GM21723 (cell line): ENCODE results near the gene USP48.

Experiments used
- ATAC-seq: cut with Tn5 transposase; IDR thresholded peaks from one replicate; pipeline ENCODE4 v1.9.1; 2021; ENCODE audit warnings: mild to moderate bottlenecking, moderate library complexity; ENCODE audit not compliant: unreplicated experiment

Gene USP48

GRCh38 chr1:21670059-21670881, 112.7 kb downstream of the USP48 start:
- no peak for ATAC-seq

DNA sequence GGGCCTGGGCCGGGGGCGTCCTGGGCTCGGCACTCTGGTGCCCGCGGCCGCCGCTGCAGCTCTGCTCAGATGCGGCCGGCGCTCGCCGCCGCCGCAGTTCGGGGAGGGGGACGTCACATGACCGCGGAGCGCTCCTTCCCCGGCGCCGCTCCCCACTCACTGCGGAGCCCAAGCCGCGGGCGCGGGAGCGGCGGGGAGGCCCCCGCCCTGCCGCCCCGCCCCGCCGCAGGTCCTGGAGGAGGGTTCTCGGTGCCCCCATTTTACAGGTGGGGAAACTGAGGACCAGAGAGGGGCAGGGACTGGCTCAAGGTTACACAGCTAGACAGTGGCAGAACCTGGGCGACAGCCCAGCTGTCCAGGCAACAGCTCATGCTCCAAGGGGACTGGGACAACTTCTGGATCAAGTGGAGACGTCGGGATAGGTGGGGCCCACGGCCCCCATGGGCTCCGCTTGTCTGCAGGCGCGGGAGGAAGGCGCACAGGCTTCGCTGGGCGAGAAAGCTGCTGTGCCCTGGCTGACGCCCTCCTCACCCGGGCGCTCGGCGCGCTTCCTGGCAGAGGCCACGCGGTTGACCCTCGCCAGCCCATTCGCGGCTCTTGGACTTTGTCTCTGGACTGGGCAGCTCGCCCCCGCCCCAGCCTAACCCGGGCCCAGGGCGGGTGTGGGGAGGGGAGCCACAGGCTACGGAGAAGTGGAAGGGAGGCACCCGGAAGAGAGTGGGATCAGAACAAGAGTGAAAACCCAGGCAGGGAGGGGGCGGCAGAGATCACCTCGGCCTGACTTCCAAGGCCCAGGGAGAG, 113.5 kb downstream of the USP48 start, which contains the start of gene RAP1GAP:
RAP1GAP (minus strand) TSS at position 100 of the 801 bp plus-strand sequence. CDS start 49,325 bp downstream, outside the sequence.
- no peak for ATAC-seq

GRCh38 chr1:21668951-21669257, 114.0 kb downstream of the USP48 start:
- ATAC-seq = no peak

DNA sequence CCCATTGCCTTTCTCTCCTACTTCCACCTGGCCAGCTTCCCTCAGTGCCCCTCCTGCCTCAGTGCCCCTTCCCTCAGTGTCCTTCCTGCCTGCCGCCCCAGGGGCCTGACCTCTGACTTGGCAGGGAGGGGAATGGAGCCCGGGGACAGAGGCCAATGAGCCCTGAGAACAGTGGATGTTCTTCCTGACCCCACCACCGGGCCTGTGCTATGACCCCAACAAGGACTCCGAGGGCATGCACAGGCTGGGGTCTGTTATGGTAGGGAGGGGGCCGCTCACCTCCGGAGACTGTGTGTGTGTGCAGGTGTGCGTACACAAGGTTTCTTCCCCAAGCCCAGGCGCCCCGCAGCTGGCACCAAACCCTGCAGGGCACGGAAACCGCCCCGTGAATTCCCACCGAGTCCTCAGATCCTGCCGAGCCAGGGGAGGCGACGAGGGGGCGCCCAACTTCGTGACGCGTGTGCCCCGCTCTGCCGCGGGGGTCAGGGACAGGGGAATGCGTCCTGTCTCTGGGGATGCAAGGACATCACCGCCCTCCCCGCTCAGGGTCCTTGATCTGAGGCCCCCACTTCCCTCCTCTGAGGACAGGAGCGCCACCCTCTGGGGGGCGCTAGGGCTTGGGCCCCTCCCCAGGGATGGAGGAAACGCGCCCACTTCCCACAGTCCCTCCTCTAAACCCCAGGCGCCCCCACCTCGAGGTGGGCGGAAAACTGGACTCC, 114.6 kb downstream of the USP48 start:
- no peak for ATAC-seq

DNA sequence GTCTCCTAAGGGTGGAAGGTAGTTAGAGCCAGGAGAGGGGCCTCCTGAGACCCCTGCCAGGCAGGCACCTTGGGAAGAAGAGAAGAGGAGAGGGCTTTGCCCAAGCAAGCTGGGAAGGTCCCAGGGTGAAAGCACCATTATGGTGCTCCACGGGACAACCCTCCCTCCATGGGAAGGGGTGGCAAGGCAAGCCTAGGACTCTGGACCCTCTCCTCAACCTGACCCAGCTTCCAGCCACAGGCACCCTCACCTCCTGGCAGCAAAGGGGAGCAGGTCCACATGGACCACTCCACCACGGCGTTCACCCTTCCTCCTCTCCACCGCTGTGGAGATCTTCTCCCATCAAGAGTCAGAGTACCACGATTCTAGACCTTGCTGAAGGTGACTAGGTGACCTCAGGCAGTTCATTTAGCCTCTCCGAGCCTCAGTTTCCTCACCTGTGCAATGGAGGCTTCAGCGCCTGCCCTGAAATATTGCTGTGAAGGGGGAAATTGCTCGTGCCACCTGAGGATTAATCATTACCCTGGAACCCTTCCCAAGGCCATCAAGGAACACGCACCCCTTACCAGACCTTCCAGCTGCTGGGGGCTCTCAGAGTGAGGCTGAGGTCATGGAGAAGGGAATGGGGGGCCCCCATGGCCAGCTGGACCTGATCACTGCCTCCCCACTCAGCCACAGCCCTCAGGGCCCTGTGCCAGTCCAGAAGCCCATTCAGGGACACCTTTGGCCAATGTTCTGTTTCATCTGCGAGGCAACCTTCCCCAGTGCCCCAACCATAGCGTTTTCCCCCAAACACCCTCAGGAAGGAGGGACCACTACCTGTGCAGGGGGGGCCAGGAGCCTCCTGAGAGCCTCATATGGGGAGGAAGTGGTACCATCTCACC, 115.4 kb downstream of the USP48 start:
- ATAC-seq = no peak

DNA sequence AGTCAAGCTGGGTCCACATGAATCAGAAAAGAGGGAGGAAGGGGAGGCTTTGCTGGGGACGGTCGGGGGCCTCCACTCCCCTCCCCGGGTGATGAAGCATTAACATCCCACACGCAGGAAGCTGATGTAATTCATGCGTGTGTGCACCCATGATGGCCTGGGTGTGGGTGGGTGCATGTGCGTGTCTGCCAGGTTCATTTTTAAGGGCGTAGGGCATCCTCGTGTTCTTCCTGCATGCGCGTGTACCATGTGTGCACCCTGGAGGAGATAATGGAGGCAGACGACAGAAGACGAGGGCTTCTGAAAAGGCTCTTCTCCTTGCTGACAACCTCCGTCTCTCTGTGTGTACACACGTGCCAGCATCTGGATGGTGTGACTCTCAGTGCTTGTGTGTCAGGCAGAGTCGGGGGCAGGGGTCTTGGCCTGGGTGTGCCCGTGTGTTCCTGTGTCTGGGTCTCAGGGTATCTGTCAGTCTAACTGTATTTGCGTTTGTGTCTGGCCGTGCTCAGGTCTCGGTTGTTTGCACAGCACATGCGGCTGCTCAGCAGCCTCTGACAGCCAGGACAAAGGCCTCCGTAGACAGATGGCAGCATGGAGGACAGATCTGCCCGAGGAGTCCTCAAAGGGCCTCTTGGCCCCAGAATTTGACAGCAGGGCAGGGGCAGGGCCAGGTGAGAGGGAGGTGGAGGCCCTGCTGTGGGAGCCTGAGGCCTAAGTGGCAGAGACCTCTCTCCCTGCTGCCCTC, 116.2 kb downstream of the USP48 start:
- ATAC-seq = no peak

DNA sequence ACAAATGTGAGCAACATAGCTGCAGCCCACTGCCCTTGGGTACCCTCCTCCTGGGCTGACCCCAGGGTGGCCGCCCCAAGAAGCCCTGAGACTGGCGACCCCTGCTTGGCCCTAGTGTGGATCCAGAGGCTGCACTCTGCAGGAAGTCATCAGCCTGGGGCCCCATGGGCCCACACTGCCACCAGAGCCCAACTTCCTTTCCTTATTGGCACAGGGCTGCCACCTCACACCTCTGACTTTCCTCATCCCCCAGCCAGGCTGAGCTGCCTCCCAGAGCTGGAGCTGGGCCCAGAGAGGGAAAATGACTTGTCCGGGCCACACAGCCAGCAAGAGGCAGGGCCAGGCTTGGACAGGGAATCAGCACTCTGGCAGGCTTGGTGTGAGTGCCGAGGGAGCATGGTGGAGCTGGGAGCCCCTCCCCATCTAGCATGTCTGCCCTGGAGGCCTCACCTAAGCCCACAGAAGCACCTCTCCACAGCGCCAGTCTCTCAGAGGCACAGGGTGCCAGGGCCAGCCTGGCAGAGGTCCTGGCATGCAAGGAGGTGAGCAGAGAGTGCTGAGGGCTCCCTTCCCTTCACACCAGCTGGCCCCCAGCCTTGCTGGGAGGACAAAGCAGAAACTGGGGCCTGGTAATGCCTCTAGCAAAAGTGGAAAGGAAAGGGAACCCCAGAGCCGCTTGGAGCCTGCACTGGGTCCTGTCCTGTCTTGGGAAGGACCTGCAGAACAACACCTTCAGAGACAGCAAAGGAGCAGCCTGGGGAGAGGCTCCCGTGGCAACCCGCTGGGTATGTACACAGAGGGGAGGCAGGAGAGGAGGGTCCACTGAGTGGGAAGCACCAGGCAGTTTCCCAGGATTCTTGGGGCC, 117.0 kb downstream of the USP48 start:
- ATAC-seq = no peak

- ATAC-seq = no peak
Observed at GRCh38 chr1:21664806-21665588, 118.0 kb downstream of the USP48 start.

GRCh38 chr1:21663951-21664805, 118.8 kb downstream of the USP48 start:
- no peak for ATAC-seq

DNA sequence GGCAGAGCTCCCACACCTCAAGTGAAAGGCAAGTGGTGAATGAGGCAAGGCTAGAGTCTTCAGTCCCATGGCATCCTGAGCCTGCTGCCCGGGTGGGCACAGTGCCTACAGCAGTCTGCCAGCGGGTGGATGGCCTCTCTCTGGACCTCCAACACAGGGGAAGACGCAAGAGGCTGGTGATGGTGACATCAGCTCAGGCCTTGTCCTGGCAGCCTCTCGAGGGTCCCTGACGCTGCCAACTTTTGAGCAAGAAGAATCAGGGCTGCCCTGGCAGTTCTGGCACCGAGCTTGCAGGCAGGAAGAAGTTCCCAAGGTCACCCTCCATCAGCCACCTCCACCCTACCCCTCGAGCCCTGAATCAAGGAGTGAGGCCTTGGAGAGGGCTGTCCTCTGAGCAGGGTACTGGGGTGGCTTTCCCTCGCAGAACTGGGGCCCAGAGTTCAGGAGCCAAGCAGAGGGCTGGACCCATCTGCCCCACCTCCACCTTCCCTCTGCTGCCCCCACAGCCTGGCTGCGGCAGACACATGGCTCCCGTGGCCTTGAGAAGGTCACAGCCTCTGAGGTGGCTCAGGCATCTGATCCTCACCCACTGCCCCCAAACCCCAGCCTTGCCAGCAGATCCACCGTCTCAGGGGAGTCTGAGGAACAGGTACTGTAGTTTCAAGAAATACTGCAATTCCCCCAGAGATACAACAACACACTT, 119.5 kb downstream of the USP48 start:
- ATAC-seq = no peak

DNA sequence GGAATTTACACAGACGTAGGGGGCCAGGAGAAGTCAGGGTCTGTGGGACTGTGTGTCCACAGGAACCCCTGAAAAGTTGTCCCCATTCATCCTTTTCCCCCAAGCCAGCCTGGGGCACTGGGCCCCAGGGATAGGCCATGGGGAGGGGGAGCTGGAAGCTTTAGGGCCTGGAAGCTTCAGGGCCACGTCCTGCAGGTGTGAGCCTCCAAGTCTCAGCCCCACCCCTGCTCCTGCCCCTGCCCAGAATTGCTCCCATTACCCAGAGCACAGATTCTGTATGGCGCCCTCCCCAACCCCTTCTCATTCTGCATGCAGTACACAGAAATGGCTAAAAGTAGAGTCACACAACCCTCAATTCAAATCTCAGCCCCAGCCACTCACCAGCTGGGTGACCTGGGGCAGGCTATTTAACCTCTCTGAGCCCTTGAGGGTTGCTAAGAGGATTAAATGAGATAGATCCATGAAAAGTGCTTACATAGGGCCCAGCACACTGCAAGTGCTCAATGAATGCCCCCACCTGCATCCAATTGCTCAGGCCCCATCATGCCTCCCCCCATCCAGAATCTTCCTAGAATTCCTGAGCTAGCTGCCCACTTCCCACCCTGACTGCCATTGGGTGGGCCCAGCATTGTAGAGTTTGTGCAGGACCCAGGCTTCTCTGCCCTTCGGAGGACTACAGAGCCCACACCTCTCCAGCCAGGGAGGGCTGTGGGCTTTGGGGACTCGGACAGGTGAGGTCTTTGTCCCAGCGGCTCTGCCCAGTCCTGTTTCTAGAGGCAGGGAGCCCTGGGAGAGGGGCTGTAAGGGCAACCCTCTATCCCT, 120.3 kb downstream of the USP48 start:
- no peak for ATAC-seq

- ATAC-seq = no peak
Observed at GRCh38 chr1:21661886-21662285, 121.1 kb downstream of the USP48 start.

DNA sequence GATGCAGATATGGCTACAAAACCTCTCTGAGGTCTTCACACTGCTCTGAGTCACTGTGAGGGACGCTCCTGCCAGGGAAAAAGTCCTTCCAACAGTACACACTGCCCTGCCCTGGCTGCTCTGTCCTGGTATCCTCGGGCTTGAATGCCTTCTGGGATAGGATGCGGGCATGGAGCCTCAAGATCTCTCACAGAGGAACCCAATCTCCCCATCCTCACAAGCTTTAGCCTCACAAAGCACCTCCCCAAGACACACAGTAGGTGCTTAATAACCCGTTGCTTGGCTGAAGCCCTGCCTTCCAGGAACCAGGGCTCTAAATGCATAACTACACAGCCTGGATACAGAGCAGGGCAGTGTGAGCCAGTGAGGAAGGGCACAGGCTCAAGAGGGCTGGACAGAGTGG, 123.0 kb downstream of the USP48 start:
- no peak for ATAC-seq

DNA sequence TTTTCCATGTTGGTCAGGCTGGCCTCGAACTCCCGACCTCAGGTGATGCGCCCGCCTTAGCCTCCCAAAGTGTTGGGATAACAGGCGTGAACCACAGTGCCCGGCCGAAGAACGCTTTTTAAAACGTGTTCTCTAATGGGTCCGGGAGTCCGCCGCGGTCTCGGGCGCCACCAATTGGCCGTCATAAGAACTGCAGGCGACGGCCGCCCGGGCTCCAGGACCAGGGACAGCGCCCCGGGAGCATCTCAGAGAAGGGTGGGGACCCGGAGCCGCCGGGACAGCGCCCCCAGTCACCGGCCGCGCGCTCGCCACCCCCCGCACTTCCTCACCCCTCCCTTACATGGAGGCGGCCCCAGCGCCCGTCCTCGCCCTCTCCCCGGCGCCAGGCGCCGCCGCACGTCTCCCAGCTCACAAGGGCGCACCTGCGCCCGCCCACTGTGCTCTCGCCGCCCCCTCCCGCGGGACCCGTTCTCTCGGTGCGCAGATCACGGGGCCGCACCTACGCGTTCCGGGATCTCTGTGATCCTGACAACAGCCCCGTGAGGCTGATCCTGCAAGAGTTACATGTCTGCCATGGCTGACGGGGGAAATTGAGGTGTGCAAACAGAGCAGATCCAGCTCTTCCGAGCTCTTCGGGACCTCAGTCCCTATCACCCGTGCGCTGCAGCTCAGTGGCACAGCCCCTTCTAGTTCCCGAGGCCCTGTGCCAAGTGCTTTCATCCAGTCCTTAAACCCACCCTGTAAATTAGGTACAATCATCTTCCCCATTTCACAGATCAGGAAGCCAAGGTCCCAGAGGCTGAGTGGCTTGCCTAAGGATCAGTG, 123.6 kb downstream of the USP48 start:
- peak; percentile 63 for ATAC-seq
